Common myeloid progenitor, CD34-positive (primary cell): ENCODE results near the gene EEFSEC.

Source experiments
- CTCF ChIA-PET: fragments of 350-600 bp; sonication (Branson Sonifier 250); formaldehyde crosslinking; loops from one replicate; lab custom pipeline; 2021; ENCODE audit warnings: antibody characterized with exemption; lab: Charles Lee
- POLR2A ChIA-PET: fragments of 350-600 bp; sonication (Branson Sonifier 250); formaldehyde crosslinking; loops from one replicate; lab custom pipeline; 2021; ENCODE audit warnings: antibody characterized with exemption; lab: Charles Lee
- DNase-seq, 3 donors: peaks; one replicate each; pipeline versions ENCODE4 v3.0.0 to v3.0.0-alpha.2; 2013
- H3K27ac ChIP-seq, 2 experiments: 1 replicate in 1 of 2; 2 replicates in 1 of 2; pipeline ENCODE4 v1.7.0; 2013; ENCODE audit warnings: inconsistent platforms in 2 of 2, low read length in 2 of 2, mild to moderate bottlenecking in 2 of 2, low read depth in 1 of 2, moderate library complexity in 1 of 2; ENCODE audit not compliant: severe bottlenecking in 2 of 2, insufficient read depth in 1 of 2, poor library complexity in 1 of 2
- H3K27me3 ChIP-seq, 5 experiments: replicated peaks in 2 of 5; 1 replicate in 3 of 5; 2 replicates in 2 of 5; pipeline versions ENCODE4 v1.6.1 to v1.7.0; 2013; ENCODE audit warnings: low read length in 4 of 5, mild to moderate bottlenecking in 2 of 5, moderate library complexity in 2 of 5, inconsistent platforms in 1 of 5; ENCODE audit not compliant: insufficient read depth in 5 of 5, control insufficient read depth in 4 of 5
- H3K36me3 ChIP-seq, 4 experiments: 1 replicate in 2 of 4; 2 replicates in 2 of 4; pipeline versions ENCODE4 v1.6.1 to v1.7.0; 2013; ENCODE audit warnings: low read length in 3 of 4, control low read depth in 1 of 4, mild to moderate bottlenecking in 1 of 4; ENCODE audit not compliant: control insufficient read depth in 4 of 4, insufficient read depth in 4 of 4
- H3K4me1 ChIP-seq, 4 experiments: 1 replicate in 3 of 4; 2 replicates in 1 of 4; pipeline versions ENCODE4 v1.6.1 to v1.7.1; 2013; ENCODE audit warnings: low read length in 3 of 4, mild to moderate bottlenecking in 3 of 4, control low read depth in 1 of 4, inconsistent platforms in 1 of 4, moderate library complexity in 1 of 4; ENCODE audit not compliant: control insufficient read depth in 4 of 4, insufficient read depth in 4 of 4; ENCODE audit errors: control extremely low read depth in 1 of 4
- H3K4me3 ChIP-seq, 7 experiments: 1 replicate in 4 of 7; 2 replicates in 3 of 7; pipeline versions ENCODE4 v1.5.1 to v1.7.0; 2013; ENCODE audit warnings: mild to moderate bottlenecking in 7 of 7, low read length in 6 of 7, moderate library complexity in 6 of 7, inconsistent platforms in 2 of 7, low read depth in 2 of 7, control low read depth in 1 of 7; ENCODE audit not compliant: insufficient read depth in 4 of 7, control insufficient read depth in 1 of 7; ENCODE audit errors: extremely low read depth in 1 of 7
- H3K9me3 ChIP-seq, 5 experiments: 1 replicate in 4 of 5; 2 replicates in 1 of 5; pipeline versions ENCODE4 v1.6.1 to v1.7.1; 2013; ENCODE audit warnings: low read length in 4 of 5, mild to moderate bottlenecking in 2 of 5, inconsistent platforms in 1 of 5, low read depth in 1 of 5, moderate library complexity in 1 of 5; ENCODE audit not compliant: control insufficient read depth in 4 of 5, insufficient read depth in 2 of 5; ENCODE audit errors: control extremely low read depth in 1 of 5
- WGBS: methylation state at CpG from one replicate; pipeline ENCODE4 v1.1.5; 2013; ENCODE audit not compliant: insufficient coverage; 5-methylcytosine and 5-hydroxymethylcytosine counted together

The EEFSEC gene

GRCh38 chr3:128257632-128258031, 104.4 kb downstream of the EEFSEC start:
- no peak overlapping the region for H3K4me3 ChIP-seq
- no peaks in the 10 kb centered on the region for H3K27me3 ChIP-seq
- no peak for DNase-seq
- CTCF ChIA-PET: no interaction called here
- no peaks in the 10 kb centered on the region for H3K4me1 ChIP-seq
- no peak overlapping the region for H3K27ac ChIP-seq
- peaks cover 4 to 31% (median 13%) of the 10 kb centered on the region in 4 experiments for H3K36me3 ChIP-seq
- POLR2A ChIA-PET: no interaction called here
- WGBS: 96% methylated on average over 4 of the region's 6 CpGs
- peaks cover 6 to 27% (median 11%) of the 10 kb centered on the region in 5 experiments for H3K9me3 ChIP-seq

DNA sequence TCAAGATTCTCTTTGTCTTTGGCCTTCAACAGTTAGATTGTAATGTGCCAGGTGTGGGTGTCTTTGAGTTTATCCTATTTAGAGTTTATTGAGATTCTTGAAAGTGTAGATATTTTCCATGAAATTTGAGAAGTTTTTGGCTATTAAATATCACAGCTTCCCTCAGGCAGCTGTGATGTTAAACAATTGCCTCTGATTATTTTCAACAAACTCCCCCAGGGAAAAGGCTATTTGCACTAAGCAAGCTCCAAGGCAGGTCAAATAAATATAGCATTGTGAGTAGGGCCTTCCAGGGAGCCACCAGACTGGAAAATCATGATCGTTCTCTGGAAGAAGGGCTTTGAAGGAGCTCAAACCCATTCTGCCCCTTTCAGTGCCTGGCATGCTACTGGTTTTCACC, 107.0 kb downstream of the EEFSEC start:
- WGBS: 100% methylated on average over 1 of the region's 1 CpG
- no peaks in the 10 kb centered on the region for H3K4me1 ChIP-seq
- no peak overlapping the region for H3K4me3 ChIP-seq
- H3K27ac ChIP-seq: no peak overlapping the region
- ChIA-PET CTCF (no interaction called here), POLR2A (no interaction called here)
- peaks cover 6 to 27% (median 11%) of the 10 kb centered on the region in 5 experiments for H3K9me3 ChIP-seq
- DNase-seq: no peak
- H3K36me3 ChIP-seq: peaks cover 9 to 53% (median 22%) of the 10 kb centered on the region in 4 experiments
- H3K27me3 ChIP-seq: no peaks in the 10 kb centered on the region

DNA sequence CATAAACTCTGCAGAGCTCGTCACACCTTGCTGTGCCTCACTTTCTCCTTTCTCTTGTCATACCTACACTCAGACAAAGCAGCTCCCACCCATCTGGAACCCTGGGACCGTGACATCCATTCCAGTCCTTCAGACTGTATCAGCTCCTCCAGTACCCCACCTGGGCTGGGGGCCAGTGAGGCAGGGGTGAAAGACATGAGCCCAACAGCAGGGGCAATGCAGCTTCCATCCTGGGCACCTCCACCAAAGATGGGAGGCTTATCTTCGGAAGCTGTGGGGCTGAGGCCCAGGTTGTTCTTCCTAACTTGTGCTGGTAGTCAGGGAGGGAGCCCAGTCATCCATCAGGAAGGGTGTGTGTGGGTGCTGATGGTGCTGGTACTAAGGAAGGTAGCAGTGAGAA, 109.2 kb downstream of the EEFSEC start:
- Histone ChIP-seq H3K9me3 (peaks cover 6 to 27% (median 11%) of the 10 kb centered on the region in 5 experiments), H3K4me1 (no peaks in the 10 kb centered on the region), H3K27me3 (no peaks in the 10 kb centered on the region), H3K36me3 (peaks cover 9 to 58% (median 27%) of the 10 kb centered on the region in 4 experiments), H3K4me3 (no peak overlapping the region), H3K27ac (no peak overlapping the region)
- CTCF ChIA-PET: interaction anchor here (1.3 kb wide), 1 partner anchor 60 kb away, joined by 3 read pairs; no protein-coding TSS in a partner anchor
- POLR2A ChIA-PET: no interaction called here
- no peak for DNase-seq
- 100% methylated on average over 3 of the region's 3 CpGs for WGBS

GRCh38 chr3:128263118-128263517, 109.8 kb downstream of the EEFSEC start:
- CTCF ChIA-PET: interaction anchor here (1.3 kb wide), 1 partner anchor 59 kb away, joined by 3 read pairs; no protein-coding TSS in a partner anchor
- WGBS: over 99% methylated on average over 8 of the region's 8 CpGs
- no peak for DNase-seq
- Histone ChIP-seq H3K4me1 (no peaks in the 10 kb centered on the region), H3K27ac (no peak overlapping the region), H3K4me3 (no peak overlapping the region), H3K36me3 (peaks cover 9 to 58% (median 28%) of the 10 kb centered on the region in 4 experiments), H3K27me3 (no peaks in the 10 kb centered on the region), H3K9me3 (peaks cover 6 to 25% (median 11%) of the 10 kb centered on the region in 5 experiments)
- POLR2A ChIA-PET: no interaction called here

GRCh38 chr3:128263946-128264345, 110.7 kb downstream of the EEFSEC start:
- Histone ChIP-seq H3K4me3 (no peak overlapping the region), H3K27ac (no peak overlapping the region), H3K27me3 (no peaks in the 10 kb centered on the region), H3K4me1 (no peaks in the 10 kb centered on the region), H3K9me3 (peaks cover 6 to 21% (median 8%) of the 10 kb centered on the region in 5 experiments), H3K36me3 (peaks cover 8 to 51% (median 30%) of the 10 kb centered on the region in 4 experiments)
- ChIA-PET CTCF (no interaction called here), POLR2A (no interaction called here)
- no peak for DNase-seq
- WGBS: 97% methylated on average over 6 of the region's 6 CpGs

GRCh38 chr3:128266453-128266852, 113.2 kb downstream of the EEFSEC start:
- peaks cover 2 to 41% (median 31%) of the 10 kb centered on the region in 4 experiments for H3K36me3 ChIP-seq
- CTCF ChIA-PET: no interaction called here
- POLR2A ChIA-PET: no interaction called here

DNA sequence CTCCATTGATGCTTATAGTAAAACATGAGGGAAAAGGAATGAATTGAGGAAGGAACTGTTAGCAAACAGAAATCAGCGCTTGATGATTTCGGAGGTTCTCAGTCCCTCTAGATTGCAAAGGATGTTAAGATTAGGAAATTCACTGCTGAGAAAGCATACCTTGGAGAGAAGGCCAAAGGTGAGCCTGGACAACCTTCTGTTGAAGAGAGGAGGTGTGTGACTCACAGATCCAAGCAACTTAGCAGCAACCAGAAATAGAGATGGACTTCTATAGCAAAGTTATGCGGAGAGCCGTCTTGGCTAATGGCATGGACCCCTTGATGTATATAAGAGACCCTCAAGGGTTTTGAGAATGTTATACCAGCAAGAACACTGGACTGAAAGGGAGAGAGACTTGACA, 114.3 kb downstream of the EEFSEC start:
- ChIA-PET CTCF (no interaction called here), POLR2A (no interaction called here)
- WGBS: 97% methylated on average over 3 of the region's 4 CpGs

More at GRCh38 chr3:128266453-128266852, 113.2 kb downstream of the EEFSEC start:
- no peak for DNase-seq
- no peaks in the 10 kb centered on the region for H3K27me3 ChIP-seq
- no peaks in the 10 kb centered on the region for H3K9me3 ChIP-seq
- H3K27ac ChIP-seq: no peak overlapping the region
- WGBS: no CpG with 5 or more reads among the region's 1 CpG
- no peak overlapping the region for H3K4me3 ChIP-seq
- H3K4me1 ChIP-seq: no peaks in the 10 kb centered on the region

More for the DNA sequence above, 114.3 kb downstream of the EEFSEC start:
- Histone ChIP-seq H3K36me3 (peaks cover 2 to 38% (median 30%) of the 10 kb centered on the region in 4 experiments), H3K27ac (no peak overlapping the region), H3K9me3 (no peaks in the 10 kb centered on the region), H3K4me3 (no peak overlapping the region), H3K4me1 (no peaks in the 10 kb centered on the region), H3K27me3 (no peaks in the 10 kb centered on the region)
- no peak for DNase-seq
